Left kidney (tissue), 2 donors: ENCODE measurements around the gene DHX8. TPM values are rescaled to one million over a fixed set of nuclear protein-coding genes. Genes with fewer than 3 reads are reported as not detected.

Experiments used
- DNase-seq: peaks from one replicate; pipeline ENCODE4 v3.0.0-alpha.2; 2013
- polyA plus RNA-seq: library from polyadenylated mRNA; unstranded; fragments of 120-200 nt; gene quantifications from one replicate; pipeline ENCODE4 v1.2.1, GENCODE V29; 2013; ENCODE audit not compliant: insufficient read length

Gene DHX8
- polyA plus RNA-seq, 1 donor, result 45.2 TPM

GRCh38 chr17:43573579-43574321, 90.0 kb downstream of the DHX8 start:
- DNase-seq, result no peak

DNA sequence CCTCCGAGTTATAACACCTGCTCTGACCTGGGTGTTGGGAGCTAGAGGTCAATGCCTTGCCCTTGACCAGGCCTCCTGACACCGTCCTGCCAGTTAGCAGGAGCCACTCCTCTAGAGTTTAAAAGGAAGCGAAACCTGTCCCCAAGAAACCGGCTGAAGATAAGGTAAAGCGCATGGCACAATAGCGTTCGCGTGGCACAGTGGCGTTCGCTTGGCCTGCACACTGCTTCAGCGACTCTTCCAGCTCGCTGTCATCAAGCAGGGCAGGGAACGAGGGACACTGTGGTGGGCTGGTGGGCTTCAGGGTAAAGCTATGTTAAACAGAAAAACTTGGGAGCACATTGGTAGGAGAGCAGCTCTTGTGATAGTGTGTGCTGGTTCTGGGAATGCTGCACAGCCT, 90.6 kb downstream of the DHX8 start:
- DNase-seq, result no peak

DNA sequence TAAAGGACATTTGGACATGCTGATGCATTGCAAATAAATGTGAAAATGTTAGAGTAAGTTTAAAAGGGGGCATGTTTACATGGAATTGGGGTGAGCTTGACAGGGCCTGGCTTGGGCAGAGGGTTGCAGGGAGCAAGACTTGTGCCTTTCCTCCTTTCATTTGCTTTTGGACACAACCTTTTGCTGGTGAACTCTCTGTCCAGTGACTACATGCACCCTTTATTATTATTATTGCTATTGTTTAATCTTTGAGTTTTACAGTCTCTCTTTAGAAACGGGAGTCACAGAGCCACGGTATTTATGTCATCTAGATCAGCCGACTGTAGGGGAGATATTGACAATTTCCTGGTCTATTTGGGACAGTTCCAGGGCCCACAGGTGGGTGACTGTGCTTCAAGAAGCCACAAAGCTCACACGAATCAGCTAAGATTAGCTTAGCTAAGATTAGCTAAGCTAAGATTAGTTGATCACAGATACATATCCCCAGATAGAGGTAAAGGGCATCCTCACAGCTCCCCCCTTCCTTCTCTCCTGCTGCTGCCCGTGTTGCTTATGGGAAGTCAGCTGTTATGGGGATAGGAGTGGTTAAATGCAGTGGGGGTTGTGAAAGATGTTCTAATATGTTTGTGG, 91.2 kb downstream of the DHX8 start:
- no peak for DNase-seq

Other genes starting within 250 kb of the DHX8 start
- not detected for gene RNU2-1, start 250.0 kb upstream of the DHX8 start, polyA plus RNA-seq
- 7.1 TPM for gene ARL4D, start 85.0 kb upstream of the DHX8 start, polyA plus RNA-seq
- gene ETV4, start 62.4 kb downstream of the DHX8 start, polyA plus RNA-seq, result 43.6 TPM
- 15.5 TPM for gene MEOX1, start 177.9 kb downstream of the DHX8 start, polyA plus RNA-seq